H9 (cell line): ENCODE data around the gene TTC3. TPM values are rescaled to one million over a fixed set of nuclear protein-coding genes. Genes with fewer than 3 reads are reported as not detected.

ENCODE experiments used
- DNase-seq: peaks from one replicate; pipeline ENCODE4 v3.0.0-alpha.2; 2017
- H2AFZ ChIP-seq: one replicate; pipeline ENCODE4 v1.6.1; 2013; ENCODE audit warnings: mild to moderate bottlenecking, low read length, control low read depth, moderate library complexity
- H2AK5ac ChIP-seq: 2 replicates; pipeline ENCODE4 v1.6.1; 2013; ENCODE audit warnings: low read length, control low read depth, mixed read lengths; ENCODE audit not compliant: insufficient read length
- H2BK120ac ChIP-seq: one replicate; pipeline ENCODE4 v1.6.1; 2013; ENCODE audit warnings: low read depth, mild to moderate bottlenecking, low read length, control low read depth, inconsistent platforms; ENCODE audit not compliant: poor library complexity, severe bottlenecking
- H2BK12ac ChIP-seq: 2 replicates; pipeline ENCODE4 v1.6.1; 2013; ENCODE audit warnings: low read length, control low read depth, mixed read lengths, low read depth; ENCODE audit not compliant: insufficient read length
- H2BK15ac ChIP-seq: 2 replicates; pipeline ENCODE4 v1.6.1; 2013; ENCODE audit warnings: low read depth, low read length, control low read depth
- H2BK20ac ChIP-seq: one replicate; pipeline ENCODE4 v1.6.1; 2013; ENCODE audit warnings: low read depth, mild to moderate bottlenecking, low read length, control low read depth, inconsistent platforms; ENCODE audit not compliant: poor library complexity, severe bottlenecking
- H2BK5ac ChIP-seq: 2 replicates; pipeline ENCODE4 v1.6.1; 2013; ENCODE audit warnings: low read length, control low read depth, mixed read lengths; ENCODE audit not compliant: insufficient read length
- H3K14ac ChIP-seq: 2 replicates; pipeline ENCODE4 v1.6.1; 2013; ENCODE audit warnings: low read length, control low read depth; ENCODE audit not compliant: insufficient read depth
- H3K18ac ChIP-seq: 2 replicates; pipeline ENCODE4 v1.6.1; 2013; ENCODE audit warnings: low read depth, mild to moderate bottlenecking, mixed read lengths, low read length, control low read depth; ENCODE audit not compliant: insufficient read length
- H3K23ac ChIP-seq: 2 replicates; pipeline ENCODE4 v1.6.1; 2013; ENCODE audit warnings: low read length, control low read depth, mixed read lengths, low read depth; ENCODE audit not compliant: insufficient read length
- H3K23me2 ChIP-seq: 2 replicates; pipeline ENCODE4 v1.6.1; 2013; ENCODE audit warnings: low read depth, mild to moderate bottlenecking, mixed read lengths, low read length, control low read depth; ENCODE audit not compliant: insufficient read length, poor library complexity, severe bottlenecking
- H3K27ac ChIP-seq: 2 replicates; pipeline ENCODE4 v1.5.1; 2013; ENCODE audit warnings: low read length, control low read depth, mixed read lengths, low read depth; ENCODE audit not compliant: insufficient read length
- H3K27me3 ChIP-seq: 2 replicates; pipeline ENCODE4 v1.6.1; 2013; ENCODE audit warnings: low read length, control low read depth, inconsistent platforms; ENCODE audit not compliant: insufficient read depth
- H3K4ac ChIP-seq: 2 replicates; pipeline ENCODE4 v1.6.1; 2013; ENCODE audit warnings: low read depth, mild to moderate bottlenecking, control low read depth, inconsistent platforms, low read length, moderate library complexity
- H3K4me1 ChIP-seq: 2 replicates; pipeline ENCODE4 v1.6.1; 2013; ENCODE audit warnings: low read length, control low read depth, inconsistent platforms; ENCODE audit not compliant: insufficient read depth
- H3K4me2 ChIP-seq: 2 replicates; pipeline ENCODE4 v1.6.1; 2013; ENCODE audit warnings: low read length, control low read depth, mixed read lengths; ENCODE audit not compliant: insufficient read length, insufficient read depth
- H3K56ac ChIP-seq: 2 replicates; pipeline ENCODE4 v1.6.1; 2013; ENCODE audit warnings: low read depth, mild to moderate bottlenecking, mixed read lengths, low read length, control low read depth; ENCODE audit not compliant: insufficient read length
- H3K79me1 ChIP-seq: 2 replicates; pipeline ENCODE4 v1.6.1; 2013; ENCODE audit warnings: low read depth, mild to moderate bottlenecking, moderate library complexity, low read length, control low read depth, inconsistent platforms; ENCODE audit not compliant: insufficient read depth, poor library complexity, severe bottlenecking
- H3K79me2 ChIP-seq: 2 replicates; pipeline ENCODE4 v1.6.1; 2013; ENCODE audit warnings: low read length, control low read depth, inconsistent platforms; ENCODE audit not compliant: insufficient read depth
- H3K9ac ChIP-seq: 2 replicates; pipeline ENCODE4 v1.6.1; 2013; ENCODE audit warnings: low read length, control low read depth, mixed read lengths; ENCODE audit not compliant: insufficient read length; ENCODE audit errors: extremely low read depth
- H3K9me3 ChIP-seq: one replicate; pipeline ENCODE4 v1.6.1; 2013; ENCODE audit warnings: low read depth, low read length, inconsistent platforms; ENCODE audit not compliant: control insufficient read depth
- H3T11ph ChIP-seq: one replicate; pipeline ENCODE4 v1.6.1; 2013; ENCODE audit warnings: mild to moderate bottlenecking, low read length, control low read depth, inconsistent platforms
- H4K20me1 ChIP-seq: one replicate; pipeline ENCODE4 v1.6.1; 2013; ENCODE audit not compliant: control insufficient read depth, insufficient read length, insufficient read depth
- H4K5ac ChIP-seq: 2 replicates; pipeline ENCODE4 v1.6.1; 2013; ENCODE audit warnings: low read depth, mild to moderate bottlenecking, mixed read lengths, low read length, control low read depth; ENCODE audit not compliant: insufficient read length
- H4K8ac ChIP-seq: replicated peaks from 2 replicates; pipeline ENCODE4 v1.6.1; 2013; ENCODE audit warnings: low read length, control low read depth, mixed read lengths, low read depth; ENCODE audit not compliant: insufficient read length
- H4K91ac ChIP-seq: 2 replicates; pipeline ENCODE4 v1.6.1; 2013; ENCODE audit warnings: low read depth, mild to moderate bottlenecking, moderate library complexity, mixed read lengths, low read length, control low read depth; ENCODE audit not compliant: insufficient read length
- H3K27ac Mint-ChIP-seq, 3 experiments: 2 replicates in 2 of 3; 3 replicates in 1 of 3; pipeline ENCODE4 v1.8.0; 2020 to 2021; ENCODE audit warnings: mixed read lengths in 3 of 3, mild to moderate bottlenecking in 1 of 3, moderate library complexity in 1 of 3
- H3K27me3 Mint-ChIP-seq: 2 replicates; pipeline ENCODE4 v1.8.0; 2021; ENCODE audit warnings: low read depth, mild to moderate bottlenecking, moderate library complexity, mixed read lengths
- H3K36me3 Mint-ChIP-seq, 3 experiments: 2 replicates in 2 of 3; 3 replicates in 1 of 3; pipeline ENCODE4 v1.8.0; 2020 to 2021; ENCODE audit warnings: low read depth in 3 of 3, mixed read lengths in 3 of 3; ENCODE audit not compliant: insufficient read depth in 1 of 3
- H3K4me1 Mint-ChIP-seq, 2 experiments: 2 replicates each; pipeline ENCODE4 v1.8.0; 2020; ENCODE audit warnings: mixed read lengths in 2 of 2
- H3K4me3 Mint-ChIP-seq, 2 experiments: 2 replicates in 1 of 2; 3 replicates in 1 of 2; pipeline ENCODE4 v1.8.0; 2020 to 2021; ENCODE audit warnings: mild to moderate bottlenecking in 2 of 2, mixed read lengths in 2 of 2, moderate library complexity in 1 of 2
- H3K9me3 Mint-ChIP-seq, 2 experiments: 2 replicates in 1 of 2; 3 replicates in 1 of 2; pipeline ENCODE4 v1.8.0; 2020; ENCODE audit warnings: mild to moderate bottlenecking in 2 of 2, mixed read lengths in 2 of 2, moderate library complexity in 1 of 2
- CTCF ChIP-seq: fragments of 200-600 bp; sonication (generic); conservative IDR thresholded peaks from 3 replicates; pipeline ENCODE4 v1.8.0; 2021; ENCODE audit warnings: antibody characterized with exemption, mild to moderate bottlenecking
- WGBS: extraction: QIAGEN DNeasy Blood & Tissue Kit; methylation state at CpG from one replicate; pipeline ENCODE4 v1.1.7; 2013; ENCODE audit warnings: missing lambda C conversion rate, low lambda C conversion rate, mixed read lengths; ENCODE audit not compliant: insufficient read length; ENCODE audit errors: extremely low coverage; 5-methylcytosine and 5-hydroxymethylcytosine counted together
- total RNA-seq: library from RNA; stranded (reverse); gene quantifications from 2 replicates; pipeline ENCODE4 v1.2.1, GENCODE V29; 2021

Gene TTC3
- total RNA-seq, 1 experiment from 2014 or later = 46.5 TPM

DNA sequence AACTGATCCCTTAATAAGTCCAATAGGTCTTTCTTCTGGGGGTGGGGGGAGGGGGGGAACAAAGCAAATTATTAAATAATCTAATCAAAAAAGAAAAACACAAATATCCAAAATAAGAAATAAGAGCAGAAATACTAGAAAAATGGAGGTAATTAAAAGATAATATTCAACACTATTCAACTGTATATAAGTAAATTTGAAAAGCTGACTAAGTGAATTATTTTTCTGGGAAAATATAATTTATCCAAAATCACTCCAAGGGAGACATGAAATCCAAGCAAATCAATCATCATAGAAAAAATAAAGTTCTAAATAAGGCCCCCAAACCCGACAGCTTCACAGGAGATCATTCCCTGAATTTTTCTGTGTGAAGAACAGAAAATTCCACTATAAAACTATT, 175.2 kb downstream of the TTC3 start:
- H3K23me2 ChIP-seq = no peaks in the 10 kb centered on the region
- no peak overlapping the region for H3K9ac ChIP-seq
- no peak overlapping the region for H3K4ac ChIP-seq
- peaks cover 7% of the 10 kb centered on the region for H3K79me1 ChIP-seq
- no CpG with 5 or more reads among the region's 1 CpG for WGBS
- no peak overlapping the region for H3K56ac ChIP-seq
- DNase-seq = no peak
- H3K27ac ChIP-seq = no peak overlapping the region
- no peaks in the 10 kb centered on the region for H4K20me1 ChIP-seq
- no peak overlapping the region for H3K23ac ChIP-seq
- H3K4me1 Mint-ChIP-seq = peaks cover 32 to 43% of the 10 kb centered on the region in 2 experiments
- no peak overlapping the region for H2BK5ac ChIP-seq
- no peak overlapping the region for H4K5ac ChIP-seq
- no peak overlapping the region for H2BK20ac ChIP-seq
- H3K4me3 Mint-ChIP-seq = no peak overlapping the region
- H3K14ac ChIP-seq = no peak overlapping the region
- H3K27me3 ChIP-seq = no peaks in the 10 kb centered on the region
- no peak overlapping the region for H4K8ac ChIP-seq
- peaks cover 9% of the 10 kb centered on the region; the same call in 1 of the 2 replicates for H3K79me2 ChIP-seq
- no peak overlapping the region for H2BK15ac ChIP-seq
- H3K36me3 Mint-ChIP-seq = peaks cover 0 to 6% (median 3%) of the 10 kb centered on the region in 3 experiments; a peak in 5 of 7 replicates
- no peak overlapping the region for H3K4me2 ChIP-seq
- TF ChIP-seq CTCF = no peak
- H3K27me3 Mint-ChIP-seq = no peaks in the 10 kb centered on the region
- H2BK120ac ChIP-seq = no peak overlapping the region
- H3K27ac Mint-ChIP-seq = no peak overlapping the region
- H2AFZ ChIP-seq = no peak overlapping the region
- H3K9me3 Mint-ChIP-seq = peaks cover 0 to 3% of the 10 kb centered on the region in 2 experiments; a peak in 2 of 5 replicates
- H2AK5ac ChIP-seq = no peak overlapping the region
- H3K18ac ChIP-seq = no peak overlapping the region
- H3K9me3 ChIP-seq = no peaks in the 10 kb centered on the region
- H3K4me1 ChIP-seq = no peaks in the 10 kb centered on the region; the same call in 1 of the 2 replicates
- no peak overlapping the region for H4K91ac ChIP-seq
- no peak overlapping the region for H3T11ph ChIP-seq
- H2BK12ac ChIP-seq = no peak overlapping the region
